Uterus (tissue), 4 donors: Measurements from ENCODE around the gene BOLA2. TPM values are rescaled to one million over a fixed set of nuclear protein-coding genes. Genes with fewer than 3 reads are reported as not detected.
"Not testable (repeated sequence)": the region's sequence is repeated elsewhere in the genome, so short reads cannot be mapped to it uniquely, and the experiment has no call there.

Experiments used
- DNase-seq, 2 donors: peaks; one replicate each; pipeline ENCODE4 v3.0.0-alpha.2; 2019 to 2020
- H3K27ac ChIP-seq, 2 donors: fragments of 200-600 bp; sonication (generic); 1 replicate in 1 of 2; 2 replicates in 1 of 2; pipeline ENCODE4 v1.5.1; 2016 to 2018
- H3K27me3 ChIP-seq, 2 donors: fragments of 200-600 bp; sonication (generic); one replicate each; pipeline ENCODE4 v1.5.1; 2018 to 2019; ENCODE audit warnings: control low read depth in 1 of 2
- H3K36me3 ChIP-seq, 2 donors: fragments of 200-600 bp; sonication (generic); one replicate each; pipeline ENCODE4 v1.5.1; 2019; ENCODE audit warnings: control low read depth in 1 of 2
- H3K4me1 ChIP-seq, 2 donors: fragments of 200-600 bp; sonication (generic); one replicate each; pipeline ENCODE4 v1.5.1; 2018 to 2019; ENCODE audit warnings: control low read depth in 1 of 2
- H3K4me3 ChIP-seq, 2 donors: fragments of 200-600 bp; sonication (generic); 1 replicate in 1 of 2; 2 replicates in 1 of 2; pipeline ENCODE4 v1.5.1; 2018 to 2019; ENCODE audit warnings: mild to moderate bottlenecking in 1 of 2
- H3K9me3 ChIP-seq, 2 donors: fragments of 200-600 bp; sonication (generic); one replicate each; pipeline ENCODE4 v1.5.1; 2019; ENCODE audit warnings: control low read depth in 1 of 2
- intact Hi-C: fragments of 100-400 bp; cut with DNase I; formaldehyde crosslinking; loops from one replicate; pipeline ENCODE4 v1.15.1; 2023; ENCODE audit warnings: low total_unique reads
- small RNA-seq: library from RNA; depleted of rRNA; stranded (forward); fragments of <200 nt; gene quantifications from one replicate; pipeline ENCODE3, GENCODE V24; 2016
- total RNA-seq, 4 donors: library from RNA; depleted of rRNA in 3 of 4; stranded (reverse); fragments of >200 nt in 3 of 4; gene quantifications; one replicate each; pipeline versions ENCODE4 v1.1.0 to v1.2.4, GENCODE V29; 2014 to 2023
- donor health status: DM: yes; HTN: yes; CAD: no.

The BOLA2 gene
- total RNA-seq, 4 donors from 2014 or later = 4.6 to 12.5 (median 9.7) TPM

DNA sequence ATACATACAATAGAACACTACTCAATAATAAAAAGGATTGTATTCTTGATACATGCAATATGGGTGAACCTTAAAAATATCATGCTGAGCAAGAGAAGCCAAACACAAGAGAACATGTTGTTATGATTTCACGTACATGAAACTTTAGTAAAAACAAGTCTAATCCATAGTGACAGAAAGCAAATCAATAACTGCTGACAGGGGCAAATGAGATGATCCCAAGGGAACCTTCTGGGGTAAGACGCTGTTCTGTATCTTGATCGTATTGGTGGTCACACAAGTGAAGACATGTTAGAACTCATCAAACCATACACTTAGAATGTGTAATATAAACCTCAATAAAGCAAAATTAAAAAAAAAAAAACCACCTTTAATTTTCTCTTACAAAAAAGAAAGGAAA lies 28.8 kb downstream of the BOLA2 start:
- intact Hi-C loops, H3K9me3 ChIP-seq, H3K27ac ChIP-seq, H3K4me3 ChIP-seq, H3K4me1 ChIP-seq, DNase-seq, H3K36me3 ChIP-seq, H3K27me3 ChIP-seq: not testable (repeated sequence)

DNA sequence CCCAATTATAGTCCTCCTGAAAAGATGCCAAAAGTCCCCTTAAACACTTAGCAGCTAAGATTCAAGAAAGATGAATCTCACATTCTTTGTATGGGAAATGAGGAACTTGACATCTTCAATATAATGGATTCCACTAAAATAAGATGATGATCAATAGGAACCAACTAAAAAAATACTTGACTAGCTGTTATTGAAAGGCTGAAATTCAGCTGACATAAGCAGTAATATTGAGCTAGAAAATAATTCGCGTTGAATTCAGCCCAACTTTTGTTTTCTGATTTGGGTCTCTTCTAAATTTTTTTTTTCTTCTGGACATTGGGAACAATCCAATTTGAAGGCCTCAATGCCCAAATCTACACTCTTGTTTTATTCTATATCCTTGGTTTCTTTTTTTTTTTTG lies 30.6 kb downstream of the BOLA2 start:
- H3K4me3 ChIP-seq, H3K4me1 ChIP-seq, H3K36me3 ChIP-seq, intact Hi-C loops, H3K27me3 ChIP-seq, H3K9me3 ChIP-seq, DNase-seq, H3K27ac ChIP-seq: not testable (repeated sequence)

DNA sequence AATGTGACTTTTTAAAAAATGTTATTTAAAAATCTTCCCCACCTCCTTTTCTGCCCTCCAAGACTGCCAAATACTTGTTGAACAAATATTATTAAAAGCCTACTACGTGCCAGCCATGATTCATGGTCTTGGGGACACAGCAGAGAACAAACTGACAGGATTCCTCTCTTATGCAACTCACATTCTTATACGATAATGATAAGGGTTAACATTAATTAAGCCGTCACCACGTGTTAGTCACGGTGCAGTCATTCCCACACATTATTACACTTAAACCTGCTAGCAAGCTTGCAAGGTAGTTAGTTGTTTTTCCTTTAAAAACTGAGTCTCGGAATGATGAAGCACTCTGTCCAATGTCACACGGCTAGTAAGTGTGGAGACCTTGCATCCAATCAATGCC lies 48.9 kb downstream of the BOLA2 start:
- intact Hi-C loops, H3K4me1 ChIP-seq, H3K9me3 ChIP-seq, DNase-seq, H3K27ac ChIP-seq, H3K36me3 ChIP-seq, H3K27me3 ChIP-seq, H3K4me3 ChIP-seq: not testable (repeated sequence)

Small RNAs within 50 kb of the gene (small RNA-seq; reads per million reads assigned to genes)
- gene AC133555.2 = not detected

Other genes with a start within 250 kb of the BOLA2 start
- gene NPIPB11, start 47.6 kb downstream of the BOLA2 start, total RNA-seq = 1 to 10 TPM in 1 of 4 donors, under 1 TPM in 2, not detected in 1; 0.29 to 1.3 (median 0.35) TPM
- 1 to 10 TPM in 3 of 4 donors, under 1 TPM in 1; 0.88 to 9.3 (median 3.2) TPM for gene SLX1B, start 182 bp upstream of the BOLA2 start, total RNA-seq
- 10 to 100 TPM in 2 of 4 donors, 1 to 10 TPM in 2; 2.9 to 45.1 (median 9.2) TPM for gene SULT1A4, start 5.6 kb upstream of the BOLA2 start, total RNA-seq
- 10 to 100 TPM; 11.8 to 95.3 (median 58.6) TPM for gene NPIPB12, start 52.1 kb upstream of the BOLA2 start, total RNA-seq
- gene SPN, start 208.9 kb upstream of the BOLA2 start, total RNA-seq = 1 to 10 TPM in 1 of 4 donors, under 1 TPM in 2, not detected in 1; 0.26 to 2.4 (median 0.83) TPM
- gene QPRT, start 224.8 kb upstream of the BOLA2 start, total RNA-seq = 10 to 100 TPM; 16.7 to 54.3 (median 23.1) TPM